Tibial nerve (tissue), 4 donors: ENCODE data around the gene KCNK18. TPM values are rescaled to one million over a fixed set of nuclear protein-coding genes. Genes with fewer than 3 reads are reported as not detected.

ENCODE experiments used
- DNase-seq, 2 donors: peaks; one replicate each; pipeline ENCODE4 v3.0.0-alpha.2; 2019; ENCODE audit warnings: low spot score in 2 of 2
- H3K27ac ChIP-seq, 4 donors: fragments of 200-600 bp; sonication (generic) in 3 of 4; one replicate each; pipeline ENCODE4 v1.5.1; 2017 to 2019; ENCODE audit warnings: mild to moderate bottlenecking in 1 of 4
- H3K27me3 ChIP-seq, 2 donors: fragments of 200-600 bp; sonication (generic) in 1 of 2; one replicate each; pipeline versions ENCODE4 v1.5.1 to v1.6.0; 2017 to 2019
- H3K36me3 ChIP-seq, 3 donors: fragments of 200-600 bp; sonication (generic); one replicate each; pipeline ENCODE4 v1.5.1; 2018 to 2019
- H3K4me1 ChIP-seq, 4 donors: fragments of 200-600 bp; sonication (generic) in 3 of 4; one replicate each; pipeline ENCODE4 v1.5.1; 2017 to 2019
- H3K4me3 ChIP-seq, 4 donors: fragments of 200-600 bp; sonication (generic) in 3 of 4; one replicate each; pipeline ENCODE4 v1.5.1; 2017 to 2019; ENCODE audit warnings: mild to moderate bottlenecking in 1 of 4, moderate library complexity in 1 of 4
- H3K9me3 ChIP-seq, 4 donors: fragments of 200-600 bp; sonication (generic) in 3 of 4; one replicate each; pipeline ENCODE4 v1.5.1; 2017 to 2019
- CTCF ChIP-seq, 5 experiments: fragments of 200-600 bp in 3 of 5; fragments of 450-650 bp in 2 of 5; sonication (generic) in 3 of 5; IDR thresholded peaks; one replicate each; pipeline ENCODE4 v1.5.1; 2016 to 2019; ENCODE audit warnings: antibody characterized with exemption in 5 of 5, mild to moderate bottlenecking in 3 of 5, moderate library complexity in 2 of 5
- EP300 ChIP-seq, 2 donors: sonication (generic); formaldehyde crosslinking; IDR thresholded peaks; one replicate each; pipeline ENCODE4 v1.6.1; 2017; ENCODE audit warnings: antibody characterized with exemption in 2 of 2, mild to moderate bottlenecking in 1 of 2
- POLR2A ChIP-seq, 2 donors: fragments of 450-650 bp; IDR thresholded peaks; one replicate each; pipeline ENCODE4 v1.6.1; 2017; ENCODE audit warnings: antibody characterized with exemption in 2 of 2, mild to moderate bottlenecking in 2 of 2, moderate library complexity in 2 of 2
- WGBS, 2 donors: methylation state at CpG; one replicate each; pipeline ENCODE4 v1.1.5; 2018; 5-methylcytosine and 5-hydroxymethylcytosine counted together
- total RNA-seq, 4 donors: library from RNA; depleted of rRNA; stranded (reverse); fragments of >200 nt; gene quantifications; one replicate each; pipeline ENCODE4 v1.1.0, GENCODE V29; 2016

The KCNK18 gene
- total RNA-seq, 4 donors from 2014 or later = not detected

- H3K27me3 ChIP-seq = peaks cover 0 to 55% of the 10 kb centered on the region in 2 donors
- peak overlapping the region in 2 of 4 donors; percentile 4 to 5 for H3K4me3 ChIP-seq
- H3K36me3 ChIP-seq = no peaks in the 10 kb centered on the region
- H3K4me1 ChIP-seq = peaks cover 0 to 16% (median 0%) of the 10 kb centered on the region in 4 donors
- TF ChIP-seq CTCF (IDR thresholded peaks at IDR 0.05) (no peak), POLR2A (IDR thresholded peaks at IDR 0.05) (no peak), EP300 (IDR thresholded peaks at IDR 0.05) (no peak)
- H3K27ac ChIP-seq = no peak overlapping the region
- DNase-seq = no peak
- WGBS, 2 donors = 9 to 13% methylated on average over 30 to 36 of the region's 56 CpGs
- no peaks in the 10 kb centered on the region for H3K9me3 ChIP-seq
Measured at GRCh38 chr10:117241541-117242462, 44.5 kb downstream of the KCNK18 start.

- Histone ChIP-seq H3K27me3 (peaks cover 0 to 56% of the 10 kb centered on the region in 2 donors), H3K27ac (no peak overlapping the region), H3K4me1 (peaks cover 0 to 16% (median 0%) of the 10 kb centered on the region in 4 donors), H3K4me3 (no peak overlapping the region), H3K36me3 (no peaks in the 10 kb centered on the region), H3K9me3 (no peaks in the 10 kb centered on the region)
- TF ChIP-seq POLR2A (IDR thresholded peaks at IDR 0.05) (no peak), CTCF (IDR thresholded peaks at IDR 0.05) (no peak), EP300 (IDR thresholded peaks at IDR 0.05) (no peak)
- no peak for DNase-seq
- 77 to 81% methylated on average over 8 of the region's 8 CpGs for WGBS, 2 donors
Measured at GRCh38 chr10:117242463-117242832, 45.2 kb downstream of the KCNK18 start.

GRCh38 chr10:117246997-117247671 lies 49.8 kb downstream of the KCNK18 start:
- Histone ChIP-seq H3K9me3 (no peaks in the 10 kb centered on the region), H3K4me1 (no peaks in the 10 kb centered on the region), H3K27me3 (peaks cover 0 to 48% of the 10 kb centered on the region in 2 donors), H3K4me3 (no peak overlapping the region), H3K36me3 (no peaks in the 10 kb centered on the region), H3K27ac (no peak overlapping the region)
- TF ChIP-seq EP300 (IDR thresholded peaks at IDR 0.05) (no peak), POLR2A (IDR thresholded peaks at IDR 0.05) (no peak), CTCF (IDR thresholded peaks at IDR 0.05) (no peak)
- no peak for DNase-seq
- WGBS, 2 donors = 70 to 72% methylated on average over 3 of the region's 3 CpGs

- Histone ChIP-seq H3K9me3 (no peaks in the 10 kb centered on the region), H3K27me3 (peaks cover 0 to 30% of the 10 kb centered on the region in 2 donors), H3K36me3 (no peaks in the 10 kb centered on the region), H3K4me3 (no peak overlapping the region), H3K4me1 (no peaks in the 10 kb centered on the region), H3K27ac (no peak overlapping the region)
- WGBS, 2 donors = 32 to 33% methylated on average over 10 of the region's 10 CpGs
- TF ChIP-seq POLR2A (IDR thresholded peaks at IDR 0.05) = no peak
- no peak for TF ChIP-seq CTCF (IDR thresholded peaks at IDR 0.05)
- TF ChIP-seq EP300 (IDR thresholded peaks at IDR 0.05) = no peak
- no peak for DNase-seq
Measured at GRCh38 chr10:117248750-117249465, 51.6 kb downstream of the KCNK18 start.
